Renal cortex interstitium (tissue), 11 donors: ENCODE measurements around the gene RAD18. TPM values are rescaled to one million over a fixed set of nuclear protein-coding genes. Genes with fewer than 3 reads are reported as not detected.

Experiments
- DNase-seq, 11 donors: peaks; one replicate each; pipeline ENCODE4 v3.0.0-alpha.2; 2013; ENCODE audit warnings: low read depth in 9 of 11, low spot score in 4 of 11; ENCODE audit errors: extremely low read depth in 1 of 11
- polyA plus RNA-seq, 3 donors: library from polyadenylated mRNA; unstranded; fragments of 120-200 nt; gene quantifications; one replicate each; pipeline ENCODE4 v1.2.1, GENCODE V29; 2013; ENCODE audit not compliant: insufficient read length in 3 of 3

Gene RAD18
- polyA plus RNA-seq, 3 donors: 9.7 to 12.4 (median 10.3) TPM

- DNase-seq: no peak
These were observed 108.6 kb downstream of the RAD18 start for GRCh38 chr3:8854656-8855055.

- DNase-seq: no peak
These were observed 110.2 kb downstream of the RAD18 start for GRCh38 chr3:8853081-8853480.

- no peak for DNase-seq
These were observed 110.8 kb downstream of the RAD18 start for GRCh38 chr3:8852511-8852910.

GRCh38 chr3:8851703-8852102 is 111.6 kb downstream of the RAD18 start:
- no peak for DNase-seq

GRCh38 chr3:8848696-8849131 is 114.6 kb downstream of the RAD18 start:
- DNase-seq: peak in 2 of 11 donors; percentile 17 to 28

GRCh38 chr3:8847317-8847716 is 116.0 kb downstream of the RAD18 start:
- DNase-seq: no peak

- DNase-seq: no peak
These were observed 117.1 kb downstream of the RAD18 start for GRCh38 chr3:8846176-8846575.

- no peak for DNase-seq
These were observed 117.6 kb downstream of the RAD18 start for GRCh38 chr3:8845641-8846040.

- no peak for DNase-seq
These were observed 119.9 kb downstream of the RAD18 start for GRCh38 chr3:8843347-8843746.

GRCh38 chr3:8842293-8842692 is 121.0 kb downstream of the RAD18 start:
- no peak for DNase-seq

GRCh38 chr3:8841472-8841871 is 121.8 kb downstream of the RAD18 start:
- no peak for DNase-seq

GRCh38 chr3:8840556-8840955 is 122.7 kb downstream of the RAD18 start:
- DNase-seq: no peak

- no peak for DNase-seq
These were observed 123.5 kb downstream of the RAD18 start for GRCh38 chr3:8839607-8840325.

- no peak for DNase-seq
These were observed 124.4 kb downstream of the RAD18 start for GRCh38 chr3:8838765-8839423.

- DNase-seq: no peak
These were observed 125.0 kb downstream of the RAD18 start for GRCh38 chr3:8838234-8838633.

GRCh38 chr3:8837162-8837561 is 126.1 kb downstream of the RAD18 start:
- DNase-seq: no peak

GRCh38 chr3:8836096-8836495 is 127.2 kb downstream of the RAD18 start:
- no peak for DNase-seq

- no peak for DNase-seq
These were observed 127.9 kb downstream of the RAD18 start for GRCh38 chr3:8835385-8835784.

- no peak for DNase-seq
These were observed 128.3 kb downstream of the RAD18 start for GRCh38 chr3:8834974-8835373.

- no peak for DNase-seq
These were observed 135.6 kb downstream of the RAD18 start for GRCh38 chr3:8827641-8828040.
